GM19351 (cell line): ENCODE results near the gene TK2.
"Not testable (repeated sequence)": the region's sequence is repeated elsewhere in the genome, so short reads cannot be mapped to it uniquely, and the experiment has no call there.

ENCODE experiments used
- ATAC-seq: cut with Tn5 transposase; IDR thresholded peaks from one replicate; pipeline ENCODE4 v1.9.1; 2021; ENCODE audit warnings: mild to moderate bottlenecking, moderate library complexity; ENCODE audit not compliant: unreplicated experiment

TK2 gene

DNA sequence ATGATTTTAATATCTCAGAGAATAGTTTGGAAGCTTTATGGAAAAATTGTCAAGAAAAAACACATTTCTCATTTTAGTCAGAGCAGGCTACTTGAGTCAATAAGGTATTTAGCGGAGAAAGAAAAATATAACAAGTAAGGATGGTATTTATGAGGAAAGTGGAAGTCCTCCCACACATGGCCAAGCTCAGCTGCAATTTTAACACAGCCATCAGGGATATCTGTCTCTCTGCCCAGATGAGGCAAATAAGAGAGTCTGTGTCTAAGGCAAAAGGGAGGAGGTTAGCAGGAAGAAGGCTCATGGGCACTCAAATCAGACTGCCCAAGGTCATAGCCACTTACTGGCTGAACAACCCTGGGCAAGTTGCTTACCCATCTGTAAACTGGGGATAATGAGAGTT, 24.2 kb upstream of the TK2 start:
- ATAC-seq: no peak

DNA sequence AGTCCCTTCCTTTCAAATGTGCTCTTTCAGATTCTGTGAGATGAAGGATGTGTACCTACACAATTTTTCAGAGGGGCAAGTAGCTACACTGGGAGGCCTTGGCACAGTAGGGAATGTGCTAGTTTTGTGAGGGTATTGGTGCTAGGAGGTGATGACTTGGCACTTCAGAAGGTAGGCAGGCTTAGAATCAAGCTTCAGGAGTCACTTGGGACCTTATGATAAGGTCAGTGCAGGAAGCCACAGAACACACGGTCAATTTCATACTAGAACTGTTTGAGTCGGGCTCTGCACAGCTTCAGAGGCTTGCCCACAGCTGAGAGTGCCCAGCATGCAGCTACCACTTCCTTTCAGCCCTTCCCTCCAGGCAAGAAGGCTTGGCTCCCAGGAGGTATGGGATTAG, 22.4 kb upstream of the TK2 start:
- no peak for ATAC-seq

DNA sequence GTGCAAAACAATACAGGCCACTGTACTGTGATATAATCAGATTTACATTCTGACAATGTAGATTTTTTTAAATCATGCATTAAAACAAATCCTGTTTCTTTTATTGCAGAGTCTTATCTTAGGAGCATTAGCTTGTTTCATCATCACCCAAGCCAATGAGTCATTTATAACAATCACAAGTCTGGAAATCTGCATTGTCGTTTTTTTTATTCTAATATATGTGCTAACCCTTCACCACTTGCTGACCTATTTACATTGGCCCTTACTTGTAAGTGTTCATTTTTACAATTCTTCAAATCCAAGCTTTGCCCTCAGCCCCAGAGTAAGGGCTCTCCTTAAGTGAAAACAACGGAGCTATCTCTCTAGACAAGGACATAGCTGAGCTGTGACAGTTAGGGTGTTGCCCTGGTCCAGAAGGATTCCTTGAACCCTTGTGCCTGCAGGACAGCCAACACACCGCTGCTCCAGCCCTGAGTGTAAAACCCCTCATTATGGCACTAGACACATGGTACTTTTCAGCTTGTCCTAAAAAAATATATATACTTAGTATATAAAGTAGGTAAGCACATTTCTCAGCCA, 20.0 kb upstream of the TK2 start:
- ATAC-seq: no peak

DNA sequence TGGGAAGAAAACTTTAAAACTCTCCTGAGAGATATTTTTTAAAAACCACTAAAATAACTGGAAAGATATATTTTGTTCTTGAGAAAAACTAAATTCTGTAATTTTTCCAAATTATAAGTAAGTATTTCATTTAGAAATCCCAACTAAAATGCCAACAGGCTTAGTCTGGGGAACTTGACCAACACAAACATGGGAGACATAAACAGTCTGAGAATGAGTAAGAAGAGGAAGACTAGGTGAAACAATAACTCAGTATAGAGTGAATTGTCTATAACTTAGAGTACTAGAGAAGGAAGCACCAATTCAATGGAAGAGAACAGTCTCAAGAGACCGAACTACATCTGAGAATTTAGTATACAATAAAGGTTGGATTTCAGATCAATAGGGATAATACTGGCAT, 19.2 kb upstream of the TK2 start:
- ATAC-seq: no peak

DNA sequence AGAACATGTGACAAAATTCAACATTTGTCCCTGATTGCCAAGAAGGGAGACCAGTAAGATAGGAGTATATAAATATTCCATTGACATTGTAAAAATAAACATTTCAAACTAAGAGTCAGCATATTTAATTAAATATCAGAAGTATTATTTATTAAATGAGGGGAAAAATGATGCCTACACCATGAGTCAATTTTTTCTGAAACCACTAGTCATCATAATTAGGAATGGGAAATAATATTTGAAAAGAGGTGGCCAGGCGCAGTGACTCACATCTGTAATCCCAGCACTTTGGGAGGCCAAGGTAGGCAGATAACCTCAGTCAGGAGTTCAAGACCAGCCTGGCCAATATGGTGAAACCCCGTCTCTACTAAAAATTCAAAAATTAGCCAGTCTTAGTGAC, 18.4 kb upstream of the TK2 start:
- no peak for ATAC-seq

DNA sequence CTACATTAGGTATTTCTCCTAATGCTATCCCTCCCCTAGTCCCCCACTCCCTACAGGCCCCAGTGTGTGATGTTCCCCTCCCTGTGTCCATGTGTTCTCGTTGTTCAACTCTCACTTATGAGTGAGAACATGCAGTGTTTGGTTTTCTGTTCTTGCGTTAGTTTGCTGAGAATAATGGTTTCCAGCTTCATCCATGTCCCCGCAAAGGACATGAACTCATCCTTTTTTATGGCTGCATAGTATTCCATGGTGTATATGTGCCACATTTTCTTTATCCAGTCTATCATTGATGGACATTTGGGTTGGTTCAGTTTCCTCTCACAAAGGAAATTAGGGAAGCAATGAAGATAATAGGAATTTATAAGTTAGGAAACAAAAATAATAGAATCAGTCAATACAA, 17.3 kb upstream of the TK2 start:
- ATAC-seq: not testable (repeated sequence)

- no peak for ATAC-seq
Observed at GRCh38 chr16:66566051-66566901, 16.4 kb upstream of the TK2 start, which contains the start of gene CMTM1. CMTM1 (plus strand) TSS chr16:66566439; CDS start chr16:66566514, 75 bp downstream.

GRCh38 chr16:66563574-66564334, 13.8 kb upstream of the TK2 start:
- no peak for ATAC-seq

- ATAC-seq: no peak
Observed at GRCh38 chr16:66562986-66563385, 13.1 kb upstream of the TK2 start.

GRCh38 chr16:66562409-66562808, 12.5 kb upstream of the TK2 start:
- no peak for ATAC-seq

- ATAC-seq: no peak
Observed at GRCh38 chr16:66561381-66562080, 11.6 kb upstream of the TK2 start.

DNA sequence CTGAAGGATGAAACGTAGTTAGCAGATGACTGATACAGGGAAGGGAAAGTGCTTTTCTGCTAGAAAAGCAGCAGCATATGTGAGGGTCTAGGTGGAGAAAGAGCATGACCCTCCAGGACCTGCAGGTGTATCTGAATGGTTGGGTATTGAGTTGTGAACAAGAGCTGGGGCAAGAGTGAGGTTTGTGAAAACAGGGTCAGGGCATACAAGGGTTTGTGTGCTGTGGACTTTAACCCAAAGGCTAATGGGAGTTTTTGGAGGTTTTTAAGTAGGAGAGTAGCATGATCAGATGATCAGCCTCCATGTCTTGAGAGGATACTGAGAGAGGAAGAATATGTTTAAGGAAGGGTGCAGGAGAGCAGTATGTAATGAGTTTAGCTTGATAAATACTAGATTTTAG, 10.2 kb upstream of the TK2 start:
- ATAC-seq: no peak

GRCh38 chr16:66554495-66554894, 4.6 kb upstream of the TK2 start:
- no peak for ATAC-seq

DNA sequence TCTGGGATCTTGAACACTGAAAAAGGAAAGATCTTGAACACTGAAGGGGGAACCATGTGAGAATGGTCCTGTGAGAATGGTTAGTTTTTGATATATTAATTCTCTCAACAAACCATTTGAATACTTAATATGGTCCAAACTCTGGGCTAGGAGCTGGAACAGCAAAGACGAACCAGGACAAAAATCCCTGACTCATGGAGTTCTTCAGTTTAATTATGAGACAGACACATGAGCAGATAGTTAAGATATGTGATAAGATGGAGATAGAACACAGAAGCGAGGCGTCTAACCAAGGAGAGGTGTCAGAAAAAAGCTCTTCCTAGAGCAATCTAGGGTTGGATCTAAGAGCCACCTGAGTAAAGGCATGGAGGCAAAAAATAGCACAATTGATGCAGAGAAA, 4.1 kb upstream of the TK2 start:
- ATAC-seq: no peak

DNA sequence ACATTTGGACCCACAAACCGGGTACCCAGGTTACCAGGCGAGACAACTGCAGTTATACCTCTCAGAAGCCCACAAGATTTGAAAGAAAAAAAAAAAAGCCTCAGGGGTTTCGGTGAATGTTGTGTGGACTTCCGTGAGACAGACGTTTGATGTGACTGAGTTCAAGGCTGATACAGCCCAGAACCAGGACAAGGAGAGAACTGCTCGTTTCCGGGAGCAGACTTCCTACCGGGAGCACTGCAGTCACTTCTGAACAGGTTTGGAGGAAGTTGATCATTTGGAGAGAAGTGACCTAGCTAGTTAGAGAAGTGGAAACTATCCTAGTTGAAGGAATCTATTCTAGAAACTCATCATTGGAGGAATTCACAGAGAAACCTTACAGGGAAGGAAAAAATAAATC, 3.3 kb upstream of the TK2 start:
- no peak for ATAC-seq

- ATAC-seq: peak; percentile 68
Observed at GRCh38 chr16:66552286-66553177, 2.6 kb upstream of the TK2 start, which contains the start of gene CKLF. CKLF (plus strand) TSS chr16:66552576; CDS start chr16:66552716, 140 bp downstream.

DNA sequence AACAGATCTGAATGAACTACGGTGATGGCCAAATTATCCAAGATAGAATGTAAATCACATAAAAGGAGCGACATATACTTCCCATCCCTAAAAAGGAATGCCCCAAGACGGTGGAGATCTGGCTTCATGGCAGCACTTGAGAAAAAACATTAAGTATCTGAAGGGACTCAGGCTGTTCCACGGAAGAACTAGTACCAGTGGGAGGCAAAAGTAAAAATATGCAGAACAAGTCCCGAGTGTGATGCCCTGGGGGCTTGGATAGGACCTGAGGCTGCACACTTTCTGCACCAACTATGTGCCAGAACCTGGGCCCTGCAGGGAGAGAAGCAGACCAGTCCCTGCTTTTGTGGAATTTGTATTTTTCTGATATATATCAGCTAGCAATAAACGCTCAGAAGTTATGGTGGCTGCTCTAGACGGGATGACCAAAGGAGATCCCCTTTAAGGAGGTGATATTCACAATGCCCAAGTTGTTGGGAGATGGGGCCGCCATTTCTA, 1.9 kb upstream of the TK2 start:
- ATAC-seq: peak; percentile 0

- no peak for ATAC-seq
Observed at GRCh38 chr16:66551348-66551759, 1.4 kb upstream of the TK2 start.

- ATAC-seq: no peak
Observed at GRCh38 chr16:66548868-66549267, 1.1 kb downstream of the TK2 start.

DNA sequence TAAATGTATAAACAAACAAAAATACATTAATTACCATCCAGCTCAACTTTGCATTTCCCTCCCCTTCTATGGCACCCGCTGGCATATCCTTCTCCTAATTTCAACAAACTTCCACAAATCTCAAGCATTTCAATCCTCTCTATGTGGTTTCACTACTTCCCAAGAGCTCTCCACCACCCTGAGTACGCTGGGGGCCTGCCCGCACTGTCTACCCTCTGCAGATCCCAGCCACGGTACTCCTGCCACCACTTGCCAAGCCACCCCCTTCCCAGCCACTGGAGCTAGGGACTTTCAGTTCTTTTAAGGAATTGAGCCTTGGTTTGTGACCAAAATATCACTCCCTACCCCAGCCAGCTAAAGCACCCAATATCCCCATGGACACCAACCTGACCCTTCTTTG, 1.9 kb downstream of the TK2 start:
- no peak for ATAC-seq
